Measurements from ENCODE around the gene PA2G4. TPM values are rescaled to one million over a fixed set of nuclear protein-coding genes. Genes with fewer than 3 reads are reported as not detected.

Gene PA2G4
- total RNA-seq = 192 and 236 TPM in 2 replicates

DNA sequence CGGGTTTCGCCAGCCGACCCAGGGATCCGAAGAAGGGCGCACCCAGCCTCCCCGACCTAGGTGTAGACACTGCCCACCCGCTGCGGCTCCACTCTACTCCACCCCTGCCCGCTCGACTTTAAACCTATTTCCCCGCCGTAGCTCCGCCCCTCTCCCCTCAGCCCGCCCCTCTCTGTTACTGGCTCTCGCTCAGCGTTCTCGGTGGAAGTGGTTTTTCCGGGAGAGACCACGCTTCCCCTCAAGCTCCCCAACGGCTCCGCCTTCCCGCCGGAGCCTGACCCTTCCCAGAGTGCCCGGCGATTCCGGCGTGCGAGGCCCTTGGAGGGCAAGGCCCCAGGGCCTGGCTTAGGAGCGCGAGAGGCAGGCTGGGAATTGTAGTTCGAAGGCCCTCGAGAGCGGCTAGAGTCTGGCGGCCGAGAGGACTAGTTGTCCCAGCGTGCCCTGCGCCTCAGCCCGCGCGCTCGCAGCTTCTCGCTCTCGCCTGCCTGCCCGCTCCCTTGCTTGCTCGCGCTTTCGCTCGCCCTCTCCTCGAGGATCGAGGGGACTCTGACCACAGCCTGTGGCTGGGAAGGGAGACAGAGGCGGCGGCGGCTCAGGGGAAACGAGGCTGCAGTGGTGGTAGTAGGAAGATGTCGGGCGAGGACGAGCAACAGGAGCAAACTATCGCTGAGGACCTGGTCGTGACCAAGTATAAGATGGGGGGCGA, at the start of gene PA2G4:
PA2G4 (plus strand) TSS at position 451 of the 706 bp plus-strand sequence; CDS start at position 630, 179 bp downstream.

DNA sequence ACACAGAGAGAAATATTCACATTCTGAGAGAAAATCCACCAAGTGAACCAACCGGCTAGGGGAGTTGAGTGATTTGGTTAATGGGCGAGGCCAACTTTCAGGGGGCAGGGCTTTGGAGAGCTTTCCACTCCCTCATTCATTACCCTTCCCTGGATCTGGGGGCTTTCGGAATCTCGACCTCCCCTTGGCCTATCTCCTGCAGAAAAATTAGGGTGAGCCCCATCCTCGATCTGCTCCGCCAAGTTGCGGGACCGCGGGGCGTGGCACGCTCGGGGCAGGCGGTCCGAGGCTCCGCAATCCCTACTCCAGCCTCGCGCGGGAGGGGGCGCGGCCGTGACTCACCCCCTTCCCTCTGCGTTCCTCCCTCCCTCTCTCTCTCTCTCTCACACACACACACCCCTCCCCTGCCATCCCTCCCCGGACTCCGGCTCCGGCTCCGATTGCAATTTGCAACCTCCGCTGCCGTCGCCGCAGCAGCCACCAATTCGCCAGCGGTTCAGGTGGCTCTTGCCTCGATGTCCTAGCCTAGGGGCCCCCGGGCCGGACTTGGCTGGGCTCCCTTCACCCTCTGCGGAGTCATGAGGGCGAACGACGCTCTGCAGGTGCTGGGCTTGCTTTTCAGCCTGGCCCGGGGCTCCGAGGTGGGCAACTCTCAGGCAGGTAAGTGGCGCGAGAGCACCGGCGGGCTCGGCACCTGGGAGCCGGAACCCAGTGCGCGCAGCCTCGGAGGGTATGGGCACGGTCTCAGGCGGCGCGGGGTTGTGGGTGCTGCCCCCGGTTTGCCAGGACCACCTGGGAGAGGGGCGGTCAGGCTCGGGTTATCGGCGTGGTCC, 24.4 kb upstream of the PA2G4 start, which contains the start of gene ERBB3:
ERBB3 (plus strand) TSS at position 443 of the 833 bp plus-strand sequence; CDS start at position 579, 136 bp downstream.

DNA sequence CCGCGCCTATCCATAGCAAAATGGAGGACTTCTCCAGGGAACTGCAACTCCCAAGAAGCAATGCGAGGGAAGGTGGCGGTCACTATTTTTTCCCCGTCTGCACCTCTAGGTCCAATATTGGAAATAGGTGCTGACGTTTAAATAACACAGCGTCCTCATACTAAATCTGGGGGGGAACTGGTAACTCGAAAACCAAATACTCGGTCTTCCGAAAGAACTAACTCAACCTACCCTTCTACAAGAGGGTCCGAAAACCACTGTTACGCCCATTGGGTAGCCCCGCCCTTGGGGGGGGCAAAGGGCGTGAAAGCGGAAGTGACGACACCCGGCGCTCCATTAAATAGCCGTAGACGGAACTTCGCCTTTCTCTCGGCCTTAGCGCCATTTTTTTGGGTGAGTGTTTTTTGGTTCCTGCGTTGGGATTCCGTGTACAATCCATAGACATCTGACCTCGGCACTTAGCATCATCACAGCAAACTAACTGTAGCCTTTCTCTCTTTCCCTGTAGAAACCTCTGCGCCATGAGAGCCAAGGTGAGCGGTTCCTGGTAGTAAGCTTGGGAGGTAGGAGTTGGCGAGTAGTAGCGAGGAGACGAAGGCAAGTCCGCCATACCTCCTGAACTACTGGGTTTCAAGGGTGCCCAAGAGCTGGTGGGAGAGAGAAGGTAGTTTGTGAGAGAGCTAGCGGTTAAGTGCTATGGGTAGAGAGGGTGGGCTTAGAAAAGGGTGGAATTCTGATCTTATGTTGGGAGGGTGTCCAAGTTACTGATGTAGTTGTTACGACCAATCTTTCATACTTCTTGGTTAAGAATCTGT, 12.1 kb downstream of the PA2G4 start, which contains the start of gene RPL41:
RPL41 (plus strand) TSS at position 367 of the 815 bp plus-strand sequence.

DNA sequence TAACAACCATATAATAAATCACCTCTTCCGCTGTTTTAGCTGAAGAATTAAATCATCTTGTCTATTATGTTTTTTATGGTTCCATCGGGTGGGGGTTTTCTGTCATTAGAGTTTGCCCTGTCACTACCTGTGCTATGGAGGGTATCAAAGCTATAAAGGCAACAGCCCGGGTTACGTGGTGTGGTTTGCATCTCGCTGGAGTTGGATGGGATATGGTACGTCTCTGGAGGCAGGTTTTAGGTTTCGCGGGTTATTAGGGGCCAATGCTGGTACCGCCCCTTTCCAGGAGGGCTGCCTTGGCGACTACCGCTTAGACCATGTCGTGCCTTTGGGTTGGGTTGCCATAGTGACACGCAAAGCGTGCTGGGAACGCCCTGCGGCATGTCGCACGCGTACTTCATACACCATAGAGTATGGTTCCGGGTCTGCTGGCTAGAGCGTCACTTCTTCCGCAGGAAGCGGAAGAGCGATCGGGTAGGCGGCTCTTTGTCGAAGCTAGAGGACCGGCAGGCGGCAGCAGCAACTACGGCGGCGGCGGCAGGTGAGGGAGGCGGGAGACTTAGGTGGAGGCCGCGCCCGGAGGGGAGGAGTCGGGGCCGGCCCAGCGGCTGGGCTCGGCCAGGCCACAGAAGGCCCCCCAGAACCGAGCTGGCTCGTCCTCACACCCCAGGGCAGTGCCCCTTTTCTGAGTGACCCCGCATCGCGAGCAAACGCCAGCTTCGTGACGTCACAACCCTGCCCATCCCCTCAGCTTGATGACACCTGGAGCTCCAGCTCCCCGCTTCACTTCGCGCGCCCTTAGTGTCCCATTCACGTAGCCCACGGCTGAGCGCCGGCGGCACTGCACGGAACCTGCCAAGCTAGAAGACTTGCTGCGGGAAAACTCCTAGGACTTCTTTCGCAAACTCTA, 13.7 kb downstream of the PA2G4 start, which contains the start of gene ZC3H10:
ZC3H10 (plus strand) TSS at position 489 of the 910 bp plus-strand sequence. CDS start 2,297 bp downstream, outside the sequence.

DNA sequence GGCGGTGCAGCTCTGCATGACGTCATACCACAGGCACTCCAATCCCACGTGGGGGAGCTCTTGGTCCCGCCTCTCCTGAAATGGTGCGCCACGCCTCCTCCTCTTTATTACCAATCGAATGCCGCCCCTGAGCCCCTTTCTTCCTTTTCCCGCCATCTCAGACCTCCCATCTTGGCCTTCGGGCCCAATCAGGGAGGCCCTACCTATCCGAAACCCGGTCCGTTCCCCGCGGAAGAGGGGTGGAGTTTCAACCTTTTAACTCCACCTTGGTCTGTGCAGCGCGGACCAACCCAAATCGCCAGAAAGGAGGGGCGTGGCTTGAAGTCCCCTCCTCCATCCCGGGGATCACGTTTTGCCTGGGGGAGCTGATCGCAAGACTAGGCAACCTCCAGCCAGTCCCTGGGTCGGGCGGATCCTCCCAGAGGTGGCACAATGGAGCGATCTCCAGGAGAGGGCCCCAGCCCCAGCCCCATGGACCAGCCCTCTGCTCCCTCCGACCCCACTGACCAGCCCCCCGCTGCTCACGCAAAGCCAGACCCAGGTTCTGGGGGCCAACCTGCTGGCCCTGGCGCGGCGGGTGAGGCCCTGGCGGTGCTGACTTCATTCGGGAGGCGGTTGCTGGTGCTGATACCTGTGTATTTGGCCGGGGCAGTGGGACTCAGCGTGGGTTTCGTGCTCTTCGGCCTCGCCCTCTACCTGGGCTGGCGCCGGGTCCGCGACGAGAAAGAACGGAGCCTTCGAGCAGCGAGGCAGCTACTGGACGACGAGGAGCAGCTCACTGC, 23.7 kb downstream of the PA2G4 start, which contains the start of gene ESYT1:
ESYT1 (plus strand) TSS at position 380 of the 782 bp plus-strand sequence; CDS start at position 433, 53 bp downstream.

DNA sequence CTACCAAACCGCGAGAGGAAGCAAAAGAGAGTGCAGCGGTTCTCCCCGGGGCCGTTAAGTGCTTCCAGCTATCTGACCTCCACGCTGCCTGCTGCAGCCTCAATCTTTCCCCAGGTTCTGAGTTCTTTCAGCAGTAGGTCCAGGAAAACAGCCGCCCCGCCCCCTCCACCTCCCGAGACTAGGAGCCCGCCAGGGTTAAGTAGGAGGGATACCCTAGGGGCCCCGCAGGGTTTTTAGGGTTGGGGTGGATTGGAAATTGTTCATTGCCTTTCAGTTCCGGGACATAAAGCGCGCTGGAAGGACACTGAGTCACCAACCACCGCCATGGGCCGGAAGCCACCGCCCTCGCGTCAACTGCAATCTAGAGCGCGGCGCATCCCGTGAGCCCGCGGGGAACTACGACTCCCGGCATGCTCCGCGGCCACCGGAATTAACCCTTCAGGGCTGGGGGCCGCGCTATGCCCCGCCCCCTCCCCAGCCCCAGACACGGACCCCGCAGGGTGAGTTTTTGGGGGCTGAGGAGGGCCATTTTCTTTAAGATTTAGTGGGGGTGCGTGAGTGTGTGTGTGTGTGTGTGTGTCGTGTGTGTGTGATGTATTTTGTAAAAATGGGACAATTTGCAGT, 47.9 kb downstream of the PA2G4 start, which contains the start of gene MYL6B:
MYL6B (plus strand) TSS at position 456 of the 624 bp plus-strand sequence. CDS start 1,332 bp downstream, outside the sequence.

DNA sequence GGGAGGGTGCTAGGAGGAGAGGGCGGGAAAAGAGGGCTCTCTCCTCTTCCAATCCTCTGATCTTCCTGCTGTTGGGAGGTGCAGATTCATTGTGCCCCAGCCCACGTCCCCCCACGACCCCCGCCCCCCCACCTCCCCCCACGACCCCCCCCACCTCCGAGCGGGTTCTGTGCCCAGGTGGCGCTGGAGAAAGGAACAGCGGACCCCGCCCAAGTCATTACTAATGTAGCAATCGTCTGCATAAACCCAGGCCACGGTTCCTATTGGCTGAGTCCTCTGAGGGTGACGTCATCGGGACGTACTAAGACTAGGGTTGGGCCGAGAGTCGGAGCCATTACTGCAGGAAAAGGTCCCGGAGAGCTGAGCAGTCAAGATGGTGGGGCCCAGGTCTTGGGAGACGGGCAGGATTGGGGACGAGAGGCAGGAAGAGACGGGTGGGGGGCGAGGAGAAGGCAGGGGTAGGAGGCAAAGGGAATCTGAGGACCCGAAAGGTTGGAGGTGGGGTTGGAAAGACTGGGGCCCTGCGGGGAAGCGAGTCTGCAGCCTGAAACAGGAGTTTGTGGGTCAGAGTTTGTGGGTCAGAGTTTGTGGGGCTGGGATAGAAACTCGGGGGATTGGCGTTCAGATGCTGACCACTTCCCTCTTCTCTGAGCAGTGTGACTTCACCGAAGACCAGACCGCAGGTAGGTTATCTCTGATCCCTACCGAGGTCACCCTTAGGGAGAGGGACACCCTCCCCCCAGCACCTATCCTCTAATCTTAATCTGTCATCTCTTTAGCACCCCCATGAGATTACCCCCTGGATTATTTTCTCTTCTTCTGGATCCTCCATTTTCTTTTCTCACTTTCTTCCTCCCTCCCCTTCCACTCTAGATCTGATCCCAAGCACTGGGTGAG, 53.9 kb downstream of the PA2G4 start, which contains the start of gene MYL6:
MYL6 (plus strand) TSS at position 331 of the 897 bp plus-strand sequence; CDS start at position 374, 43 bp downstream.

Other genes with a start within 250 kb of the PA2G4 start
- gene PYM1, start 176.7 kb upstream of the PA2G4 start, total RNA-seq = 28.1 and 31.4 TPM in 2 replicates
- 29.1 and 42.0 TPM in 2 replicates for gene DGKA, start 173.4 kb upstream of the PA2G4 start, total RNA-seq
- 0.19 and 0.27 TPM in 2 replicates for gene PMEL, start 138.5 kb upstream of the PA2G4 start, total RNA-seq
- 16.0 and 22.1 TPM in 2 replicates for gene CDK2, start 137.7 kb upstream of the PA2G4 start, total RNA-seq
- gene RAB5B, start 130.5 kb upstream of the PA2G4 start, total RNA-seq = 28.2 and 39.9 TPM in 2 replicates
- gene SUOX, start 107.3 kb upstream of the PA2G4 start, total RNA-seq = 10.0 and 13.5 TPM in 2 replicates
- gene IKZF4, start 83.5 kb upstream of the PA2G4 start, total RNA-seq = 0.38 and 0.45 TPM in 2 replicates
- 95.3 and 130 TPM in 2 replicates for gene RPS26, start 62.6 kb upstream of the PA2G4 start, total RNA-seq
- 0.18 TPM in 1 of 2 replicates, not detected in the other for gene ERBB3, start 24.4 kb upstream of the PA2G4 start, total RNA-seq
- 3,974 and 4,205 TPM in 2 replicates for gene RPL41, start 12.1 kb downstream of the PA2G4 start, total RNA-seq
- 5.1 and 6.2 TPM in 2 replicates for gene ZC3H10, start 13.7 kb downstream of the PA2G4 start, total RNA-seq
- gene ESYT1, start 23.7 kb downstream of the PA2G4 start, total RNA-seq = 227 and 255 TPM in 2 replicates
- gene MYL6B, start 48.0 kb downstream of the PA2G4 start, total RNA-seq = 83.9 and 94.6 TPM in 2 replicates
- 4,931 and 5,496 TPM in 2 replicates for gene MYL6, start 53.8 kb downstream of the PA2G4 start, total RNA-seq
- 42.2 and 53.4 TPM in 2 replicates for gene SMARCC2, start 84.9 kb downstream of the PA2G4 start, total RNA-seq
- gene RNF41, start 117.4 kb downstream of the PA2G4 start, total RNA-seq = 103 and 144 TPM in 2 replicates
- 22.6 and 29.8 TPM in 2 replicates for gene NABP2, start 119.8 kb downstream of the PA2G4 start, total RNA-seq
- gene SLC39A5, start 125.5 kb downstream of the PA2G4 start, total RNA-seq = not detected in 2 replicates
- 16.0 and 22.5 TPM in 2 replicates for gene ANKRD52, start 153.8 kb downstream of the PA2G4 start, total RNA-seq
- gene COQ10A, start 162.4 kb downstream of the PA2G4 start, total RNA-seq = 5.5 and 6.3 TPM in 2 replicates
- gene CS, start 195.8 kb downstream of the PA2G4 start, total RNA-seq = 115 and 136 TPM in 2 replicates
- 45.4 and 74.6 TPM in 2 replicates for gene CNPY2, start 211.4 kb downstream of the PA2G4 start, total RNA-seq
- gene PAN2, start 229.4 kb downstream of the PA2G4 start, total RNA-seq = 9.3 and 21.7 TPM in 2 replicates
- gene IL23A, start 234.3 kb downstream of the PA2G4 start, total RNA-seq = not detected in 2 replicates